Peyer's patch (tissue), 4 donors: ENCODE measurements around the gene MMD. TPM values are rescaled to one million over a fixed set of nuclear protein-coding genes. Genes with fewer than 3 reads are reported as not detected.
"Not testable (repeated sequence)": the region's sequence is repeated elsewhere in the genome, so short reads cannot be mapped to it uniquely, and the experiment has no call there.

ENCODE experiments used
- DNase-seq, 3 donors: peaks; one replicate each; pipeline ENCODE4 v3.0.0-alpha.2; 2017 to 2019
- H3K27ac ChIP-seq, 4 donors: fragments of 200-600 bp; sonication (generic); one replicate each; pipeline ENCODE4 v1.5.1; 2016 to 2019
- H3K27me3 ChIP-seq, 2 donors: fragments of 200-600 bp; sonication (generic); one replicate each; pipeline ENCODE4 v1.5.1; 2019
- H3K36me3 ChIP-seq, 3 donors: fragments of 200-600 bp; sonication (generic); one replicate each; pipeline ENCODE4 v1.5.1; 2016 to 2019
- H3K4me1 ChIP-seq, 4 donors: fragments of 200-600 bp; sonication (generic); one replicate each; pipeline ENCODE4 v1.5.1; 2016 to 2019
- H3K4me3 ChIP-seq, 4 donors: fragments of 200-600 bp; sonication (generic); 1 replicate in 3 of 4; 2 replicates in 1 of 4; pipeline ENCODE4 v1.5.1; 2016 to 2019; ENCODE audit warnings: mild to moderate bottlenecking in 1 of 4
- H3K9me3 ChIP-seq, 4 donors: fragments of 200-600 bp; sonication (generic); one replicate each; pipeline ENCODE4 v1.5.1; 2016 to 2019; ENCODE audit warnings: mild to moderate bottlenecking in 1 of 4
- POLR2A ChIP-seq, 2 donors: fragments of 450-650 bp; IDR thresholded peaks; one replicate each; pipeline ENCODE4 v1.5.1; 2017; ENCODE audit warnings: antibody characterized with exemption in 2 of 2, mild to moderate bottlenecking in 2 of 2, moderate library complexity in 2 of 2
- total RNA-seq, 4 donors: library from RNA; depleted of rRNA; stranded (reverse); fragments of >200 nt; gene quantifications; one replicate each; pipeline ENCODE4 v1.1.0, GENCODE V29; 2016
- TF ChIP-seq, protein P1 (sequence below), 6 experiments: fragments of 450-650 bp in 4 of 6; fragments of 200-600 bp in 2 of 6; sonication (generic) in 1 of 6; IDR thresholded peaks; one replicate each; pipeline ENCODE4 v1.5.1; 2017 to 2019; ENCODE audit warnings: antibody characterized with exemption in 6 of 6, mild to moderate bottlenecking in 3 of 6, moderate library complexity in 1 of 6

Gene MMD
- total RNA-seq, 4 donors from 2014 or later: 4.5 to 29.7 (median 14.3) TPM

DNA sequence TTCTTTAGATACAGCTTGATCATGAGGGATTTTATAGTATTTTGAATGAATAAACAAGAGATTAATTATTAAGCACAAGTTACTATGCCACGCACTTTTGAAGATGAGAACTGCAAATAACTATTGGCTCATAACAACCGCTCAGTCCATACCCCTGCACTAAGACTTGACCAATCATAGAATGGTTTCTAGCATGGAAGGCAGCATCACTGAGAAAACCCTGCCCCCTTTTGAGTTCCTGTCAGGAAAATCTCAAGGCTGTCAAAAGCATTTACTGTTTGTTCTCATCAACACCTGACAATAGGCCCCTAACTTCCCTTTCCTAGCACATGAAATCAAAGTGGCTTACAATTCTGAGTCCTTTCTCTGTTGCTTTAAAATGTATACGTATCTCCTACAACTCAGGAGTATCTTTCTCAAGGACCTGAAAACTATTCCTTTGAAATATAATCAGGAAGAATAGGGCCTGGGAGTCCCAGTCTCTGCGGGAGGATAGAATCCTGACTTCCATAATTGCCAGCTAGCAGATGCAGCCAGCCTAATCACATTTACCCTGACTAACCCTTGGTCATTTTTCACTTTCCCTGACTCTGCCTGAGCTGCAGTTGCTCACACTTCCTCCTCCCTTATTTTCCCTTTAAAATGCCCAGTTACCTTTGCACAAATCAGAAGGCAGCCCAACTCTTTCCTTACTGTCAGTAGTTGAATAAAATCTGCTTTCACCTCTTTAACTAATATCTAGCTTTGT lies 9.1 kb upstream of the MMD start:
- H3K9me3 ChIP-seq: no peaks in the 10 kb centered on the region
- no peak overlapping the region for H3K4me3 ChIP-seq
- H3K27me3 ChIP-seq: no peaks in the 10 kb centered on the region
- H3K27ac ChIP-seq: no peak overlapping the region
- no peak for TF ChIP-seq POLR2A (IDR thresholded peaks at IDR 0.05)
- TF ChIP-seq, protein P1, sequence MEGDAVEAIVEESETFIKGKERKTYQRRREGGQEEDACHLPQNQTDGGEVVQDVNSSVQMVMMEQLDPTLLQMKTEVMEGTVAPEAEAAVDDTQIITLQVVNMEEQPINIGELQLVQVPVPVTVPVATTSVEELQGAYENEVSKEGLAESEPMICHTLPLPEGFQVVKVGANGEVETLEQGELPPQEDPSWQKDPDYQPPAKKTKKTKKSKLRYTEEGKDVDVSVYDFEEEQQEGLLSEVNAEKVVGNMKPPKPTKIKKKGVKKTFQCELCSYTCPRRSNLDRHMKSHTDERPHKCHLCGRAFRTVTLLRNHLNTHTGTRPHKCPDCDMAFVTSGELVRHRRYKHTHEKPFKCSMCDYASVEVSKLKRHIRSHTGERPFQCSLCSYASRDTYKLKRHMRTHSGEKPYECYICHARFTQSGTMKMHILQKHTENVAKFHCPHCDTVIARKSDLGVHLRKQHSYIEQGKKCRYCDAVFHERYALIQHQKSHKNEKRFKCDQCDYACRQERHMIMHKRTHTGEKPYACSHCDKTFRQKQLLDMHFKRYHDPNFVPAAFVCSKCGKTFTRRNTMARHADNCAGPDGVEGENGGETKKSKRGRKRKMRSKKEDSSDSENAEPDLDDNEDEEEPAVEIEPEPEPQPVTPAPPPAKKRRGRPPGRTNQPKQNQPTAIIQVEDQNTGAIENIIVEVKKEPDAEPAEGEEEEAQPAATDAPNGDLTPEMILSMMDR (IDR thresholded peaks at IDR 0.05): no peak
- H3K4me1 ChIP-seq: peaks cover 0 to 18% (median 0%) of the 10 kb centered on the region in 4 donors
- DNase-seq: no peak
- no peaks in the 10 kb centered on the region for H3K36me3 ChIP-seq

DNA sequence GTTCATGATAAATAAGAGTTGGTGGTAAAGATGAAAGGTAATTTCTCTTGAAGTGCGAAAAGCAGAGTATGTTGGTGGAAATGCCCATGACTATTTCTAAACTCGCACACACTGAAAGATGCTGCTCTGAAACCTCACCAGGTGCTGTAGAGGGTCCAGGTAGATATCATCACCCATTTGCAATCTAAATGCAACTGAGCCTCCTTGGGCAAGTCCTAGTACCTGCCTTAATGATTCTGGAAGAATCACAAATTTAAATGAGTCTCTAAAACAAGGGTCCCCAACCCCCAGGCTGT lies 5.9 kb upstream of the MMD start:
- peak overlapping the region in 1 of 4 donors; percentile 9 for H3K27ac ChIP-seq
- no peaks in the 10 kb centered on the region for H3K36me3 ChIP-seq
- no peak for DNase-seq
- no peaks in the 10 kb centered on the region for H3K9me3 ChIP-seq
- no peaks in the 10 kb centered on the region for H3K27me3 ChIP-seq
- TF ChIP-seq, protein P1 (IDR thresholded peaks at IDR 0.05): no peak
- no peak for TF ChIP-seq POLR2A (IDR thresholded peaks at IDR 0.05)
- peaks cover 0 to 3% (median 0%) of the 10 kb centered on the region in 4 donors for H3K4me1 ChIP-seq
- H3K4me3 ChIP-seq: no peak overlapping the region

DNA sequence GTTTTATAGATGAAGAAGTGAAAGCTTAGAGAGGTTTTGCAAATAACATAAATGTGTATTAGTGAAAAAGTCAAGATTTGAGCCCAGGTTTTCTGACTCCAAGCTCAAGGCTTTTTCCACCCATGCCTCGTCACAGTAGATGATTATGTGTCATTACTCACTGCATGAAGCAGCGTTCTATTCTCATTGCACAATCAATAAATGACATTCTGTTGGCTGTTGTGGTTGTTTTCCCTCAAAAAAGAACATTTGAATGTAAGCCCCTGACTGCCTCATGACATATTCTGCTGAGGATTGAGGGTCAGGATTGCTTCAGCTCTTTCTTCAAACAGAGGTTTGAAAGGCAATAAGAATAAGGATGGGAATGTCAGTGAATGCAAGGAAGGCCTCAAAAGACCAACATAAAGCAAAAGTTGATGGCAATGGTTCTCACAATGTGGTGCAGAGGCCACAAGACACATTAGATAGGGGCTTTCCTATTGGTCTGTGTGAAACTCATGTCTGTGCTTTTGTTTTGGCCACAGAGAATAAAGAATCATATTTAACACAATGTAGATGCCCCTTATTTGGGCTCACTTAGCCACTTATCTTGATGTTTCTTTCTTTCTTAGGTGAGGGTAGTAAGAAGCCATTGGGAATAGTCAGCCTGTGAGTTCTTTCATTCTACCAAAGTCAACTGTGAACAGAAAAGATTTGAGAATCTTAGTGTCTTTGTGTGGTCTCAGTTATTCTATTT lies 5.4 kb upstream of the MMD start:
- Histone ChIP-seq H3K4me3 (no peak overlapping the region), H3K27ac (peak overlapping the region in 1 of 4 donors; percentile 9), H3K36me3 (no peaks in the 10 kb centered on the region), H3K4me1 (peaks cover 0 to 4% (median 0%) of the 10 kb centered on the region in 4 donors), H3K9me3 (no peaks in the 10 kb centered on the region), H3K27me3 (no peaks in the 10 kb centered on the region)
- DNase-seq: no peak
- no peak for TF ChIP-seq POLR2A (IDR thresholded peaks at IDR 0.05)
- TF ChIP-seq, protein P1 (IDR thresholded peaks at IDR 0.05): no peak

DNA sequence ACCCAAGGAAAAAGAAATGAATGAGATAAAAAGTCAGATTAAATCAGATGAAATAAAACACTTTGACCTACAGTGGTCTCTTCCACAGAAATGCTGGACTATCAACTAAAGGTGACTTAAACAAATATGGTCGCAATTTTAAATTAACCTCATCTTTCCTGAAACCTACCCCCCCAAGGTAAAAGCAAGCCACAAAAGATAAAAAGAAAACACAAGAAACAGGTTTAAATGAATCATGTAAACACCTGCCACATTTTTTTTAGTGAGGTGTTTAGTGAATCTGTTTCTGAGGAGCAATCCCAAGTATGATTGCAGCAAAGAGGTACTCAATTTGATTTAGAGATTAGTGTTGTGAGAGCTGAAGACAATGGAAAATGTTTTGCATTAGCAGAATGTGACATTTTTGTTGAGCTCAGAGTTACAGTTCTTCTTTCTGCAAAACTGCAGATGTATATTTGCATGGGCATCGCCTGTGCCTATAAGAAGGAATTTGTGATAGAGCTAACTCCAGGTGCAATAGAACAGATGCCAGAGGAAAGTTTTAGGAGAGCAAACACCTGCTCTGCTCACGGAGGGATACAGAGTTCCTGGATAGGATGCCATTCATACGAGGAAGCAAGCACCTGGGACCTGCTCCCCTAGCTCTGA lies 3.4 kb upstream of the MMD start:
- no peaks in the 10 kb centered on the region for H3K9me3 ChIP-seq
- H3K27ac ChIP-seq: no peak overlapping the region
- H3K4me1 ChIP-seq: peaks cover 0 to 4% (median 2%) of the 10 kb centered on the region in 4 donors
- no peaks in the 10 kb centered on the region for H3K27me3 ChIP-seq
- no peak for DNase-seq
- no peaks in the 10 kb centered on the region for H3K36me3 ChIP-seq
- TF ChIP-seq, protein P1 (IDR thresholded peaks at IDR 0.05): no peak
- TF ChIP-seq POLR2A (IDR thresholded peaks at IDR 0.05): no peak
- no peak overlapping the region for H3K4me3 ChIP-seq

DNA sequence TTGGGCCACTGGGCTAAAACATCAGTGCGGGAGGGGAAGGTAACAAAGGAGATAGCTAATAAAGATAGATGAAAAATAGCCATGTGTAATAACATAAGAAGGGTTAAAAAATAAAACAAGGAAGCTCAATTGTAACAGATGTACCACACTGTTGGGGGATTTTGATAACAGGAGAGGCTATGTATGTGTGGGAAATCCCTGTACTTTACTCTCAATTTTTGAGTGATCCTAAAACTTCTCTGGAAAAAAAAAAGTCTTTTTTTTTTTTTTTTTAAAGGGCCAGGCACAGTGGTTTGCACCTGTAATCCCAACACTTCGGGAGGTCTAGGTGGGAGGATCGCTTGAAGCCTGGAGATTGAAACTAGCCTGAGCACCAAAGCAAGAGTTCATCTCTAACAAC lies 1.9 kb upstream of the MMD start:
- Histone ChIP-seq H3K27me3 (no peaks in the 10 kb centered on the region), H3K36me3 (no peaks in the 10 kb centered on the region), H3K27ac (no peak overlapping the region), H3K4me1 (peaks cover 0 to 8% (median 2%) of the 10 kb centered on the region in 4 donors), H3K4me3 (no peak overlapping the region), H3K9me3 (no peaks in the 10 kb centered on the region)
- no peak for TF ChIP-seq POLR2A (IDR thresholded peaks at IDR 0.05)
- TF ChIP-seq, protein P1 (IDR thresholded peaks at IDR 0.05): no peak
- DNase-seq: no peak

DNA sequence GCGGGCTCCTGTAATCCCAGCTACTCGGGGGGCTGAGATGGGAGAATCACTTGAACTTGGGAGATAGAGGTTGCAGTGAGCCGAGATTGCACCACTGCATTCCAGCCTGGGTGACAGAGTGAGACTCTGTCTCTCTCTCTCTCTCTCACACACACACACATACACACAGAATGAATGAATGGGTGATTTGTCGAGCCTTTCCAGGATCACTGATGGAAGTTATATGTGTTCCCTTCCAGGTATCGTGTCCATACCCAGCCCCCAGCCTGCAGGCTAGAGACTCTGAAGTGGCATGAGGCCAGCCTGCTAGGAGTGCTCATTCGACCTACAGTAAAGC lies 1.2 kb upstream of the MMD start:
- not testable (repeated sequence) for H3K36me3 ChIP-seq, H3K27ac ChIP-seq, DNase-seq

More for the DNA sequence above, 1.2 kb upstream of the MMD start:
- not testable (repeated sequence) for H3K9me3 ChIP-seq, H3K4me3 ChIP-seq, H3K27me3 ChIP-seq, H3K4me1 ChIP-seq
